GM06990 (cell line): ENCODE data around the gene MAP3K1.

Experiments used
- DNase-seq: peaks from one replicate; pipeline ENCODE4 v3.0.0-alpha.2; 2011; ENCODE audit not compliant: insufficient read length; ENCODE audit errors: extremely low read depth
- H3K27me3 ChIP-seq: replicated peaks from 2 replicates; pipeline ENCODE4 v1.6.0; 2011; ENCODE audit warnings: low read length; ENCODE audit not compliant: control insufficient read depth, insufficient read depth
- H3K36me3 ChIP-seq: 2 replicates; pipeline ENCODE4 v1.5.1; 2011; ENCODE audit warnings: low read length; ENCODE audit not compliant: control insufficient read depth, insufficient read depth
- H3K4me3 ChIP-seq: replicated peaks from 2 replicates; pipeline ENCODE4 v1.5.1; 2011; ENCODE audit warnings: low read depth, mild to moderate bottlenecking, control low read depth, low read length
- TF ChIP-seq, protein P1 (sequence below): IDR thresholded peaks from 2 replicates; pipeline ENCODE4 v1.5.1; 2011; ENCODE audit warnings: low read length, control low read depth, mild to moderate bottlenecking, inconsistent platforms; ENCODE audit not compliant: insufficient read depth, poor library complexity, severe bottlenecking

Gene MAP3K1

DNA sequence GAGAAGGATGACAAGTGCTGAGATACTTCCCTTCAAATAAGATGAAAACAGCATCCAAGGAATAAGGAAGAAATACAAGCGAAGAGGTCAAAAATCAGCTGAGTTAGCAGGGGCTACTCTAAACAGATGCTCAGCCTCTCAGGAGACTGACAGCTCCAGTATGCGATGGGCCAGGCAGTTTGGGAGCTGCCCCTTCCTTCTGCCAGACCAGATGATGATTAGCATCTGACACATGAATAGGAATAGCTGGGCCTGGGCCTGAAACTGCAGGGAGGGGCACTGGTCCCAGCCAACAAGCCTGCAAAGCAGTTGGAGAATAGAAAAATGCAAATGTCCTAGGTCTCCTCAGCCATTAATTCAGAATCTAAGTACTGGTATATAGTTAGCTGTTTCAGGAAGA is 13.1 kb upstream of the MAP3K1 start:
- TF ChIP-seq, protein P1, sequence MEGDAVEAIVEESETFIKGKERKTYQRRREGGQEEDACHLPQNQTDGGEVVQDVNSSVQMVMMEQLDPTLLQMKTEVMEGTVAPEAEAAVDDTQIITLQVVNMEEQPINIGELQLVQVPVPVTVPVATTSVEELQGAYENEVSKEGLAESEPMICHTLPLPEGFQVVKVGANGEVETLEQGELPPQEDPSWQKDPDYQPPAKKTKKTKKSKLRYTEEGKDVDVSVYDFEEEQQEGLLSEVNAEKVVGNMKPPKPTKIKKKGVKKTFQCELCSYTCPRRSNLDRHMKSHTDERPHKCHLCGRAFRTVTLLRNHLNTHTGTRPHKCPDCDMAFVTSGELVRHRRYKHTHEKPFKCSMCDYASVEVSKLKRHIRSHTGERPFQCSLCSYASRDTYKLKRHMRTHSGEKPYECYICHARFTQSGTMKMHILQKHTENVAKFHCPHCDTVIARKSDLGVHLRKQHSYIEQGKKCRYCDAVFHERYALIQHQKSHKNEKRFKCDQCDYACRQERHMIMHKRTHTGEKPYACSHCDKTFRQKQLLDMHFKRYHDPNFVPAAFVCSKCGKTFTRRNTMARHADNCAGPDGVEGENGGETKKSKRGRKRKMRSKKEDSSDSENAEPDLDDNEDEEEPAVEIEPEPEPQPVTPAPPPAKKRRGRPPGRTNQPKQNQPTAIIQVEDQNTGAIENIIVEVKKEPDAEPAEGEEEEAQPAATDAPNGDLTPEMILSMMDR, result no peak
- no peak overlapping the region for H3K4me3 ChIP-seq
- H3K27me3 ChIP-seq, result no peaks in the 10 kb centered on the region; the same call in 1 of the 2 replicates
- no peak for DNase-seq
- no peaks in the 10 kb centered on the region for H3K36me3 ChIP-seq

DNA sequence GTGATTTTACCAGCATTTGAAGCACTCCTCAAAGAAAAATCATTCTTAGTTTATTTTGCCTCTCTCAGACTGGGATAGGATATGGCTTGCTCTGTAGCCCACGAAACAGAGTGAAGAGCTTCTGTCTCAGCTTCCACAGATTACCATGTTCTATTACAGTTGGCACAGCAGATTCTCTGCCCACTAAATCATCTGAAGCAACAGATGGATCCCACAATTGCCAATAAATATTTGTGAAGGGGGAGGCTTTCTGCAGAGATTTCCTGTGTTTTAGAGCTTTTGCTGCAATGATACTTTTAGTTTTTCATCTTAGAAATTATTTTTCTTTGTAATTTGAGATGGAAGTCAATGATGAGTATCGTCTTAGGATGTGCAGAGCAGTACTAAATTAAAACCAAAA is 12.3 kb upstream of the MAP3K1 start:
- H3K36me3 ChIP-seq, result no peaks in the 10 kb centered on the region
- no peak for DNase-seq
- H3K4me3 ChIP-seq, result no peak overlapping the region
- TF ChIP-seq, protein P1, result no peak
- H3K27me3 ChIP-seq, result no peaks in the 10 kb centered on the region; the same call in 1 of the 2 replicates

DNA sequence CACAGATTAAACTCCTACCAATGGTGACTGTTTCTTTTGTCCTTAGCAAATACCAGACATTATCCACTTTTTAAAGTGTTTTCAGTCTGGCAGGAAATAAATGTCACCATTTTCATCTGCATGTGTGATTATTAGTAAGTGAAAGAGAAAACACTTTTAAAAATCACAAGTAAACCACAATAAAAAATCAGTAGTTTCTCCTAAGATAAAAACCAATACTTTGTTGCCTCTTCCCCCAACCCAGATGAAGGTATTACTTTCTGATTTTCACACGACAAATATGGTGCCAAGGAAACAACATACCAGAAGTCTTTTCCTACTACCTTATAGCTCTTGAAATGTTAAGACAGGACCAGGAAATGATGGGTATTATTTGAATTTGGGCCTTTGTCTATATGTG is 11.5 kb upstream of the MAP3K1 start:
- TF ChIP-seq, protein P1, result no peak
- no peak for DNase-seq
- no peak overlapping the region for H3K4me3 ChIP-seq
- H3K36me3 ChIP-seq, result no peaks in the 10 kb centered on the region
- no peaks in the 10 kb centered on the region; the same call in 1 of the 2 replicates for H3K27me3 ChIP-seq

DNA sequence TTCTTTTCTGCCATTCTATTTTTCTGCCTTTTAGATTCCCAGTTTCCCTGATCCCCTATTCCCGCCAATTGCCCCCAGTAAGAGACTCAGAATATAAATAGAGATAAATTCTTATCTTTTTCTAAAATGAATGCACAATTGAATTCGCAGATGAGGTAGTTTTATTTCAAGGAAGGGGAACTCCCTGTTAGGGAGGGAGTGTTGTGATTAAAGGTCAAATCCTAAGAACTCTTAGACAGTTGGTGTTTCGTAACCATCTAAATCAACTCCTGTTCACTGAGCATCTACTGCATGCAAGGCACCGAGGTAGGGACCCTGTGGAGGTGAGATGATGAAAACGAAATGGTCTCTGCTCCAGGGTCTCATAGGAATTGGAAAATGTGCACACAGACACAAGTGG is 7.7 kb upstream of the MAP3K1 start:
- Histone ChIP-seq H3K36me3 (no peaks in the 10 kb centered on the region), H3K4me3 (no peak overlapping the region), H3K27me3 (no peaks in the 10 kb centered on the region; the same call in 1 of the 2 replicates)
- TF ChIP-seq, protein P1, result no peak
- no peak for DNase-seq

DNA sequence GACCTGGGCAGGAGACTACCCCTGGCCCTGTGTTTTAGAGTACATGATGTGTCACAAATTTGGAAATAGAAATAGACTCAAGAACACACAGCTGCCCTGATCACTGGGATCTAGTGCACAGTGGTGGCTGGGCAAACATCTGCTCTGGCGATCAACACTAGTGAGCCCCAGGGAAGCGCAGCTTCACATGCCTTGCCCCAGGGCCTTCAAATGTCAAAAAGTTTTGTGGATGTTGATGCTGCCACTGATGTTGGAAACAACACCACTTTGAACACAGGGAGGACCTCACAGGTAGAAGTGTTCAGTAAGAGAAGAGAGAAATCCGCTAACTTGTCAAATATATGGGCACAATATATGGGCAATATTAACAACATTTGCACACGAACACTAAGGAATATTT is 7.1 kb upstream of the MAP3K1 start:
- DNase-seq, result no peak
- no peak overlapping the region for H3K4me3 ChIP-seq
- H3K27me3 ChIP-seq, result no peaks in the 10 kb centered on the region; the same call in 1 of the 2 replicates
- H3K36me3 ChIP-seq, result no peaks in the 10 kb centered on the region
- TF ChIP-seq, protein P1, result no peak

DNA sequence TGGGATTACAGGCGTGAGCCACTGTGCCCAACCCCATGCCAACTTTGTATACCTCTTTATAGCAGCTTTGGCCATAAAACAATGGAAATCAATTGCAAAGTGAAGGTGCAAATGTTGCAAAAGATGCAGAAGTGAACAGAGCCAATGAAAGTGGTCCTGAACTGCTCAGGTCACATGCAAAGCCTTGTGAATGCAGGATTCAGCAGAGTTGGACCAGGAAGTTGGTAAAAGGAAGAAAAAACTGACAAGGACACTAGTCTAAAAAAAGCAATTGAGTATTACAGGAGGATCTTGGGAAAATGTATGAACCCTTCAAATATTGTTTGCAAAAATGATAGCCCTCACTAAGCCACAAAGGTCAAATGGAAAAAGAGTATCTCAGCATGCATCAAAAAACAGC is 4.5 kb upstream of the MAP3K1 start:
- no peak overlapping the region for H3K4me3 ChIP-seq
- TF ChIP-seq, protein P1, result no peak

More for the DNA sequence above, 4.5 kb upstream of the MAP3K1 start:
- Histone ChIP-seq H3K27me3 (peaks cover 3% of the 10 kb centered on the region; the same call in 1 of the 2 replicates), H3K36me3 (no peaks in the 10 kb centered on the region)
- DNase-seq, result no peak
